Measurements from ENCODE around the gene GRIK3. TPM values are rescaled to one million over a fixed set of nuclear protein-coding genes. Genes with fewer than 3 reads are reported as not detected.

GRIK3 gene
- total RNA-seq, 2 donors from 2014 or later: 0.20 to 1.2 TPM

GRCh38 chr1:37038227-37039093 lies 4.1 kb upstream of the GRIK3 start:
- no peak for DNase-seq

GRCh38 chr1:37037690-37038089 lies 3.4 kb upstream of the GRIK3 start:
- H3K4me1 ChIP-seq: no peaks in the 10 kb centered on the region
- H3K27ac ChIP-seq: no peak overlapping the region

More at GRCh38 chr1:37038227-37039093, 4.1 kb upstream of the GRIK3 start:
- H3K4me1 ChIP-seq: no peaks in the 10 kb centered on the region
- intact Hi-C loops (cut with DNase I): no loop called here
- no peak overlapping the region for H3K27ac ChIP-seq
- H3K9me3 ChIP-seq: no peaks in the 10 kb centered on the region
- no peak overlapping the region for H3K4me3 ChIP-seq
- H3K9ac ChIP-seq (ENCODE audit: low read depth in 2 of 2, low read length in 2 of 2): no peak overlapping the region
- no peaks in the 10 kb centered on the region for H3K36me3 ChIP-seq
- peaks cover 36% of the 10 kb centered on the region for H3K27me3 ChIP-seq
- TF ChIP-seq CTCF (IDR thresholded peaks at IDR 0.05): no peak

GRCh38 chr1:37036667-37037053 lies 2.3 kb upstream of the GRIK3 start:
- H3K4me3 ChIP-seq: no peak overlapping the region
- TF ChIP-seq CTCF (IDR thresholded peaks at IDR 0.05): no peak
- H3K36me3 ChIP-seq: no peaks in the 10 kb centered on the region
- peaks cover 54% of the 10 kb centered on the region for H3K27me3 ChIP-seq
- intact Hi-C loops (cut with DNase I): no loop called here
- no peak for DNase-seq
- no peaks in the 10 kb centered on the region for H3K9me3 ChIP-seq
- no peak overlapping the region for H3K27ac ChIP-seq
- H3K4me1 ChIP-seq: no peaks in the 10 kb centered on the region
- H3K9ac ChIP-seq (ENCODE audit: low read depth in 2 of 2, low read length in 2 of 2): no peak overlapping the region

More at GRCh38 chr1:37037690-37038089, 3.4 kb upstream of the GRIK3 start:
- TF ChIP-seq CTCF (IDR thresholded peaks at IDR 0.05): no peak
- no peak for DNase-seq
- no peaks in the 10 kb centered on the region for H3K9me3 ChIP-seq
- intact Hi-C loops (cut with DNase I): no loop called here
- H3K4me3 ChIP-seq: no peak overlapping the region
- no peaks in the 10 kb centered on the region for H3K36me3 ChIP-seq
- peaks cover 44% of the 10 kb centered on the region for H3K27me3 ChIP-seq
- H3K9ac ChIP-seq (ENCODE audit: low read depth in 2 of 2, low read length in 2 of 2): no peak overlapping the region

- no peak for DNase-seq
- Histone ChIP-seq H3K4me3 (no peak overlapping the region), H3K4me1 (no peaks in the 10 kb centered on the region)
Measured at GRCh38 chr1:37035796-37036666, 1.7 kb upstream of the GRIK3 start.

More at GRCh38 chr1:37035796-37036666, 1.7 kb upstream of the GRIK3 start:
- Histone ChIP-seq H3K27ac (no peak overlapping the region), H3K9me3 (no peaks in the 10 kb centered on the region), H3K36me3 (no peaks in the 10 kb centered on the region), H3K9ac (ENCODE audit: low read depth in 2 of 2, low read length in 2 of 2) (no peak overlapping the region), H3K27me3 (peaks cover 56% of the 10 kb centered on the region)
- TF ChIP-seq CTCF (IDR thresholded peaks at IDR 0.05): no peak
- intact Hi-C loops (cut with DNase I): no loop called here

All from colonic mucosa (tissue), 4 donors.